Neural crest cell (in vitro differentiated cells): ENCODE results near the gene REEP1. TPM values are rescaled to one million over a fixed set of nuclear protein-coding genes. Genes with fewer than 3 reads are reported as not detected.
"Not testable (repeated sequence)": the region's sequence is repeated elsewhere in the genome, so short reads cannot be mapped to it uniquely, and the experiment has no call there.

ENCODE experiments used
- DNase-seq: peaks from one replicate; pipeline ENCODE4 v3.0.0; 2021; ENCODE audit warnings: low read depth, mixed read lengths, low spot score
- H3K27ac Mint-ChIP-seq: one replicate; pipeline ENCODE4 v1.8.0; 2021; ENCODE audit warnings: mild to moderate bottlenecking, mixed read lengths; ENCODE audit not compliant: unreplicated experiment
- H3K27me3 Mint-ChIP-seq: 2 replicates; pipeline ENCODE4 v1.8.0; 2021; ENCODE audit warnings: low read depth, mild to moderate bottlenecking, mixed read lengths
- H3K36me3 Mint-ChIP-seq: 2 replicates; pipeline ENCODE4 v1.8.0; 2021; ENCODE audit warnings: low read depth, mild to moderate bottlenecking, mixed read lengths
- H3K4me1 Mint-ChIP-seq: 2 replicates; pipeline ENCODE4 v1.8.0; 2021; ENCODE audit warnings: mixed read lengths
- H3K4me3 Mint-ChIP-seq: one replicate; pipeline ENCODE4 v1.8.0; 2021; ENCODE audit warnings: mild to moderate bottlenecking, mixed read lengths
- H3K9me3 Mint-ChIP-seq: 2 replicates; pipeline ENCODE4 v1.8.0; 2021; ENCODE audit warnings: mixed read lengths
- total RNA-seq: library from RNA; stranded (reverse); gene quantifications from 2 replicates; pipeline ENCODE4 v1.2.1, GENCODE V29; 2021
- TF ChIP-seq, protein P1 (sequence below): fragments of 200-600 bp; sonication (generic); conservative IDR thresholded peaks from 2 replicates; pipeline ENCODE4 v1.5.0; 2021; ENCODE audit warnings: antibody characterized with exemption, mild to moderate bottlenecking

Gene REEP1
- total RNA-seq, 1 donor from 2014 or later: 12.3 TPM

DNA sequence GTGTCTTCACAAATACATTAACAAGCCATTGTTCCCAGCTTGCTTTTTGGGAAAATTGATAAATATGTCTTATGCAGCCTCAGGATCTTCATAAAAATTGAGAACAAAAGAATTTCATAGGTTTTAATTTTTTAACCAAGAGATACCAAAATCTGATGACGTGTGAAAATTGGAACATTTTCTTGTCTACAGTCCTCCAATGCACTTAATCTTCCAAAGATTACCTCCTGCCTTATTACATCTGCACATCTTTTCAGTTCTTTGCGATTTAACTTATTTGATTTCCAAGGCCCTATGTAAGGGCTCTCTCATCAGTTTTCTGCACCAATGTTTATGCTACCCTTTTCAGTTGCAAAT, 135.1 kb downstream of the REEP1 start:
- Mint-ChIP-seq H3K9me3 (no peaks in the 10 kb centered on the region), H3K4me3 (peak overlapping the region; percentile 78), H3K36me3 (no peaks in the 10 kb centered on the region), H3K27ac (peak overlapping the region; percentile 53), H3K4me1 (peaks cover 30% of the 10 kb centered on the region), H3K27me3 (no peaks in the 10 kb centered on the region)
- DNase-seq: no peak
- TF ChIP-seq, protein P1, sequence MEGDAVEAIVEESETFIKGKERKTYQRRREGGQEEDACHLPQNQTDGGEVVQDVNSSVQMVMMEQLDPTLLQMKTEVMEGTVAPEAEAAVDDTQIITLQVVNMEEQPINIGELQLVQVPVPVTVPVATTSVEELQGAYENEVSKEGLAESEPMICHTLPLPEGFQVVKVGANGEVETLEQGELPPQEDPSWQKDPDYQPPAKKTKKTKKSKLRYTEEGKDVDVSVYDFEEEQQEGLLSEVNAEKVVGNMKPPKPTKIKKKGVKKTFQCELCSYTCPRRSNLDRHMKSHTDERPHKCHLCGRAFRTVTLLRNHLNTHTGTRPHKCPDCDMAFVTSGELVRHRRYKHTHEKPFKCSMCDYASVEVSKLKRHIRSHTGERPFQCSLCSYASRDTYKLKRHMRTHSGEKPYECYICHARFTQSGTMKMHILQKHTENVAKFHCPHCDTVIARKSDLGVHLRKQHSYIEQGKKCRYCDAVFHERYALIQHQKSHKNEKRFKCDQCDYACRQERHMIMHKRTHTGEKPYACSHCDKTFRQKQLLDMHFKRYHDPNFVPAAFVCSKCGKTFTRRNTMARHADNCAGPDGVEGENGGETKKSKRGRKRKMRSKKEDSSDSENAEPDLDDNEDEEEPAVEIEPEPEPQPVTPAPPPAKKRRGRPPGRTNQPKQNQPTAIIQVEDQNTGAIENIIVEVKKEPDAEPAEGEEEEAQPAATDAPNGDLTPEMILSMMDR: no peak

DNA sequence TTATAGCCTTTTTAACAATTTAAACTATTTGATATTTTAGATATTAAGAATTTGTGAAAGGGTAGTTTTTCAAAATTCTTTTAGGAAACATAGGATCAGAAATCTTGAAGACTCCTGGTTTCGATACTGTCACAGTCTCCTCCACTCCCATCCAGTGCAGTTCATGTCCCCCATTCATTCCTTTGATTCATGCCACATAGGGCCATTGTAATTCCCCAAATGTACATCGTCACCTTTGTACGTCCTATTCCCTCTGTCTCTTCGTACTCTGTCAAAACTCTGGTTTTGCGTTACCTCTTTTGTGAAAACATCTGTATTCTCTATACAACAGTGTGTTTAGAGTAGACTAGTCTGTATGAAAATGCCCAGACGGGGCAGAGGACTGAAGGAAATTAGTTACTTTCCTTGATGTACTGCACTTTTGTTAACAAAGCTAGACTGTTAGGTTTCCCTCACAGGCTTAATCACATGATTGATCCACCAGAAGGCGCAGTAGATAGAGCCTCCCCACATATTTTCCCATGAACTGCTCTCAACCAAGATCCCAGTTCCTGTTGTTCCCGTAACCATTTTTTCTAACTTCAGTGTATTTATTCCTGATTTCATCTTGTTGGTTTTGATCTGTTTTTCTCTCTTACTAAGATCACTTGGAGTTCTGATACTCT, 135.6 kb downstream of the REEP1 start:
- TF ChIP-seq, protein P1: peak; percentile 20
- no peaks in the 10 kb centered on the region for H3K9me3 Mint-ChIP-seq
- no peaks in the 10 kb centered on the region for H3K27me3 Mint-ChIP-seq
- peak overlapping the region; percentile 78 for H3K4me3 Mint-ChIP-seq
- no peaks in the 10 kb centered on the region for H3K36me3 Mint-ChIP-seq
- H3K4me1 Mint-ChIP-seq: peaks cover 33% of the 10 kb centered on the region
- H3K27ac Mint-ChIP-seq: peak overlapping the region; percentile 10
- no peak for DNase-seq

DNA sequence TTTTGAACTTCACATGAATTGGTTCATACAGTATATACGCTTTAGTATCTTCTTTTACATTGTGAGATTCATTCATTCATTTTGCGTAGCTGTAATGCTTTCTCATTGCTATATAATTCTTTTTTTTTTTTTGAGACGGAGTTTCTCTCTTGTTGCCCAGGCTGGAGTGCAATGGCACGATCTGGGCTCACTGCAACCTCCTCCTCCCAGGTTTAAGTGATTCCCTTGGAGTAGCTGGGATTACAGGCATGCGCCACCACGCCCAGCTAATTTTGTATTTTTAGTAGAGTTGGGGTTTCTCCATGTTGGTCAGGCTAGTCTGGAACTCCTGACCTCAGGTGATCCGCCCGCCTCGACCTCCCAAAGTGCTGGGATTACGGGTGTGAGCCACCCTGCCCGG, 136.9 kb downstream of the REEP1 start:
- H3K4me3 Mint-ChIP-seq: peak overlapping the region; percentile 95
- not testable (repeated sequence) for H3K9me3 Mint-ChIP-seq, DNase-seq, H3K36me3 Mint-ChIP-seq, H3K27me3 Mint-ChIP-seq, H3K27ac Mint-ChIP-seq
- peaks cover 41% of the 10 kb centered on the region for H3K4me1 Mint-ChIP-seq

DNA sequence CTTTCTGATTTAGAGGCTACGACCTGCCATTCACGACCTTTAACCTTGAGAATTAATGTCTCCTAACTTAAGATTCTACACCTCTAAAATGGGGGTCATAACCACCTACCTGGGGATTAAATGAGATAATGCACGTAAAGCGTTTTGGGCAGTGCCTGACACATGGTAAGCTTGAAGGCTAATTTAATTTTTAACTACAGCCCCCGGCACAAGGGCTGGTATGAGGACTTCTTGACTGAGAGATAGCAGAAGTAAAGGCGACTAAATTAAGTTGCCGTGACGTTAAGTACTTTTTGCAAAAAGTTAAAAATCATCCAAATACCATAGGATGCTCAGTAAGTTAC, 137.6 kb downstream of the REEP1 start:
- Mint-ChIP-seq H3K9me3 (no peaks in the 10 kb centered on the region), H3K36me3 (peaks cover 3% of the 10 kb centered on the region), H3K4me1 (peaks cover 45% of the 10 kb centered on the region), H3K4me3 (peak overlapping the region; percentile 95), H3K27me3 (no peaks in the 10 kb centered on the region), H3K27ac (no peak overlapping the region)
- no peak for DNase-seq
- TF ChIP-seq, protein P1: no peak

DNA sequence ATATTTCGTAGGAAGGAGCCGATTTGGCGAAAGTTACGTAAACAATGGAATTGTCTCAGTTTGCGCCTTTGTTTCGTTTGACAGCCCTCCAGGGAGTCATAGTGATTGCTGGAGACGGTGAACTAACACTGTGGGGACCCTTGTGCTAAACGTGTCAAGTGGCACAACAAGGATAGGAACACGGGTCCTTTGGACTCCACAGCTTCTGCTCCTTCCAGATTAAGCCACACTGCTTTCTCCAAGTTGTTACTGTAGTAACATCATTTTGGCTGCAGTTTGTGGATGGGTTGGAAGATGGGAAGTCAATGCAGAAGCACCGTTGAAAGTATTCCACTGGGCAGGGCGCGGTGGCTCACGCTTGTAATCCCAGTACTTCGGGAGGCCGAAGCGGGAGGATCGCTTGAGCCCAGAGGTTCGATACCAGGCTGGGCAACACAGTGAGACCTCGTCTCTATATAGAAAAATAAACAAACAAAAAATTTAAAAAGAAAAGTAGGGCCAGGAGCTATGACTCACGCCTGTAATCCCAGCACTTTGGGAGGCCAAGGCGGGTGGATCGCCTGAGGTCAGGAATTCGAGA, 141.5 kb downstream of the REEP1 start:
- peak overlapping the region; percentile 94 for H3K4me3 Mint-ChIP-seq
- H3K27ac Mint-ChIP-seq: peak overlapping the region; percentile 89
- TF ChIP-seq, protein P1: no peak
- H3K27me3 Mint-ChIP-seq: no peaks in the 10 kb centered on the region
- no peaks in the 10 kb centered on the region for H3K9me3 Mint-ChIP-seq
- H3K4me1 Mint-ChIP-seq: peaks cover 47% of the 10 kb centered on the region
- peaks cover 5% of the 10 kb centered on the region for H3K36me3 Mint-ChIP-seq
- no peak for DNase-seq

DNA sequence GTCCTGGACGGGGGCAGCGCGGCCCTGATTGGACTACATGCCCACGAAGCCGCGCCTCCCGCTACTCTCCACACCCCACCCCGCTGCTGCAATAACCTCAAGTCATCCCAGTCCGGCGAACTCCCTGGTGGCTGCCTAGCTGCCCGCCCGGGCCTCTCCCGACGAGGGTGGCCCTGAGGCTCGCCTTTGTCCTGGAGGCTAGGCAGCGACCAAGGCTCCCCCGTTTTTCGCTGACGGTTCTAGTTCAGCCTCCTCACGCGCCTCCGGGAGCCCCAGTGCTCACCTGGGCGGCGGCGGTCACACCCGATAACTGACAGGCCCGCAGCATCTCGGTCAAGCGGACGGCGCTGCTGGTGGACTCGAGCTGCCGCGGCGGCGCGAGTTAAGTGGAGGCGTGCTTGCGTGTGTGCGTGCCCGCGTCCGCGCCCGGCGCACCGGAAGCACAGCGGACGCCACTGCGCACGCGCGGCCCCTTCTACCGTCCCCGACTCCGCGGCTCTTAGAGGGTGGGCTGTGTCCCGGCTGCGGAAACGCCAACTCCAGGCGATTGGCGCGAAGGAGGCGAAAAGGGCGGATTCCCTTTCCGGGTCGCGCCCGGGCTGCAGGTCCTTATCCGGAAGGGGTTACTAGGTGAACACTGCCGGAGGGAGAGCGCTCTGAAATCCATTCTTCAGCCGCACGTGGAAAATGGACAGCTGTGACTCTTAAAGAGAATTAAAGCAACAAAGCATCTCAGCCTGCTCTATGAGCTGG, 142.2 kb downstream of the REEP1 start, which contains the start of gene IMMT:
IMMT (minus strand) TSS at position 408 of the 753 bp plus-strand sequence; CDS start at position 328, 80 bp downstream.
- TF ChIP-seq, protein P1: no peak
- no peaks in the 10 kb centered on the region for H3K9me3 Mint-ChIP-seq
- H3K4me1 Mint-ChIP-seq: peaks cover 41% of the 10 kb centered on the region
- no peaks in the 10 kb centered on the region for H3K27me3 Mint-ChIP-seq
- peak; percentile 96 for DNase-seq
- H3K4me3 Mint-ChIP-seq: peak within 1 kb of the TSS; percentile 94
- peak within 1 kb of the TSS; percentile 89 for H3K27ac Mint-ChIP-seq
- H3K36me3 Mint-ChIP-seq: peaks cover 5% of the 10 kb centered on the region
